HG03066 (cell line): ENCODE data around the gene STRADA.

Experiments
- ATAC-seq: cut with Tn5 transposase; IDR thresholded peaks from one replicate; pipeline ENCODE4 v1.9.1; 2021; ENCODE audit warnings: low read depth; ENCODE audit not compliant: unreplicated experiment

The STRADA gene

GRCh38 chr17:63686138-63686685 is 55.4 kb downstream of the STRADA start:
- no peak for ATAC-seq

- no peak for ATAC-seq
Observed at GRCh38 chr17:63685578-63685977, 56.0 kb downstream of the STRADA start.

GRCh38 chr17:63685041-63685440 is 56.6 kb downstream of the STRADA start:
- no peak for ATAC-seq

GRCh38 chr17:63682981-63683380 is 58.6 kb downstream of the STRADA start:
- ATAC-seq = no peak

GRCh38 chr17:63682441-63682840 is 59.2 kb downstream of the STRADA start:
- ATAC-seq = no peak

- ATAC-seq = no peak
Observed at GRCh38 chr17:63681530-63681929, 60.1 kb downstream of the STRADA start.

- no peak for ATAC-seq
Observed at GRCh38 chr17:63680700-63681099, 60.9 kb downstream of the STRADA start.

GRCh38 chr17:63679214-63679613 is 62.4 kb downstream of the STRADA start:
- ATAC-seq = no peak

- no peak for ATAC-seq
Observed at GRCh38 chr17:63676584-63676983, 65.0 kb downstream of the STRADA start.

- ATAC-seq = no peak
Observed at GRCh38 chr17:63675607-63676546, 65.7 kb downstream of the STRADA start.

- ATAC-seq = no peak
Observed at GRCh38 chr17:63675231-63675606, 66.4 kb downstream of the STRADA start.

- no peak for ATAC-seq
Observed at GRCh38 chr17:63672856-63673255, 68.7 kb downstream of the STRADA start.

- ATAC-seq = no peak
Observed at GRCh38 chr17:63665527-63666214, 75.9 kb downstream of the STRADA start.

- ATAC-seq = no peak
Observed at GRCh38 chr17:63659850-63660249, 81.7 kb downstream of the STRADA start.

GRCh38 chr17:63658366-63658765 is 83.2 kb downstream of the STRADA start:
- ATAC-seq = no peak

- ATAC-seq = no peak
Observed at GRCh38 chr17:63657786-63658185, 83.8 kb downstream of the STRADA start.

- no peak for ATAC-seq
Observed at GRCh38 chr17:63653050-63653449, 88.5 kb downstream of the STRADA start.
